HL-60 (cell line): ENCODE results near the gene CCNY.

Experiments
- GABPA ChIP-seq: IDR thresholded peaks from 2 replicates; pipeline ENCODE4 v1.6.1; 2012; ENCODE audit warnings: low read depth
- POLR2AphosphoS5 ChIP-seq: IDR thresholded peaks from 2 replicates; pipeline ENCODE4 v1.6.1; 2012; ENCODE audit warnings: low read depth
- SPI1 ChIP-seq: IDR thresholded peaks from 2 replicates; pipeline ENCODE4 v1.6.1; 2012; ENCODE audit warnings: low read depth, mild to moderate bottlenecking, borderline replicate concordance
- TF ChIP-seq, protein P1 (sequence below): IDR thresholded peaks from one replicate; pipeline ENCODE4 v1.5.1; 2011; ENCODE audit warnings: low read length, control low read depth, inconsistent platforms; ENCODE audit not compliant: insufficient read depth
- TF ChIP-seq, protein P2 (sequence below): IDR thresholded peaks from 2 replicates; pipeline ENCODE4 v1.6.1; 2012; ENCODE audit warnings: low read depth; ENCODE audit not compliant: insufficient replicate concordance

GRCh38 chr10:35493196-35494118 lies 157.1 kb downstream of the CCNY start:
- TF ChIP-seq POLR2AphosphoS5, result no peak
- TF ChIP-seq, protein P1, sequence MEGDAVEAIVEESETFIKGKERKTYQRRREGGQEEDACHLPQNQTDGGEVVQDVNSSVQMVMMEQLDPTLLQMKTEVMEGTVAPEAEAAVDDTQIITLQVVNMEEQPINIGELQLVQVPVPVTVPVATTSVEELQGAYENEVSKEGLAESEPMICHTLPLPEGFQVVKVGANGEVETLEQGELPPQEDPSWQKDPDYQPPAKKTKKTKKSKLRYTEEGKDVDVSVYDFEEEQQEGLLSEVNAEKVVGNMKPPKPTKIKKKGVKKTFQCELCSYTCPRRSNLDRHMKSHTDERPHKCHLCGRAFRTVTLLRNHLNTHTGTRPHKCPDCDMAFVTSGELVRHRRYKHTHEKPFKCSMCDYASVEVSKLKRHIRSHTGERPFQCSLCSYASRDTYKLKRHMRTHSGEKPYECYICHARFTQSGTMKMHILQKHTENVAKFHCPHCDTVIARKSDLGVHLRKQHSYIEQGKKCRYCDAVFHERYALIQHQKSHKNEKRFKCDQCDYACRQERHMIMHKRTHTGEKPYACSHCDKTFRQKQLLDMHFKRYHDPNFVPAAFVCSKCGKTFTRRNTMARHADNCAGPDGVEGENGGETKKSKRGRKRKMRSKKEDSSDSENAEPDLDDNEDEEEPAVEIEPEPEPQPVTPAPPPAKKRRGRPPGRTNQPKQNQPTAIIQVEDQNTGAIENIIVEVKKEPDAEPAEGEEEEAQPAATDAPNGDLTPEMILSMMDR, result no peak
- TF ChIP-seq GABPA, result no peak
- no peak for TF ChIP-seq SPI1
- TF ChIP-seq, protein P2, sequence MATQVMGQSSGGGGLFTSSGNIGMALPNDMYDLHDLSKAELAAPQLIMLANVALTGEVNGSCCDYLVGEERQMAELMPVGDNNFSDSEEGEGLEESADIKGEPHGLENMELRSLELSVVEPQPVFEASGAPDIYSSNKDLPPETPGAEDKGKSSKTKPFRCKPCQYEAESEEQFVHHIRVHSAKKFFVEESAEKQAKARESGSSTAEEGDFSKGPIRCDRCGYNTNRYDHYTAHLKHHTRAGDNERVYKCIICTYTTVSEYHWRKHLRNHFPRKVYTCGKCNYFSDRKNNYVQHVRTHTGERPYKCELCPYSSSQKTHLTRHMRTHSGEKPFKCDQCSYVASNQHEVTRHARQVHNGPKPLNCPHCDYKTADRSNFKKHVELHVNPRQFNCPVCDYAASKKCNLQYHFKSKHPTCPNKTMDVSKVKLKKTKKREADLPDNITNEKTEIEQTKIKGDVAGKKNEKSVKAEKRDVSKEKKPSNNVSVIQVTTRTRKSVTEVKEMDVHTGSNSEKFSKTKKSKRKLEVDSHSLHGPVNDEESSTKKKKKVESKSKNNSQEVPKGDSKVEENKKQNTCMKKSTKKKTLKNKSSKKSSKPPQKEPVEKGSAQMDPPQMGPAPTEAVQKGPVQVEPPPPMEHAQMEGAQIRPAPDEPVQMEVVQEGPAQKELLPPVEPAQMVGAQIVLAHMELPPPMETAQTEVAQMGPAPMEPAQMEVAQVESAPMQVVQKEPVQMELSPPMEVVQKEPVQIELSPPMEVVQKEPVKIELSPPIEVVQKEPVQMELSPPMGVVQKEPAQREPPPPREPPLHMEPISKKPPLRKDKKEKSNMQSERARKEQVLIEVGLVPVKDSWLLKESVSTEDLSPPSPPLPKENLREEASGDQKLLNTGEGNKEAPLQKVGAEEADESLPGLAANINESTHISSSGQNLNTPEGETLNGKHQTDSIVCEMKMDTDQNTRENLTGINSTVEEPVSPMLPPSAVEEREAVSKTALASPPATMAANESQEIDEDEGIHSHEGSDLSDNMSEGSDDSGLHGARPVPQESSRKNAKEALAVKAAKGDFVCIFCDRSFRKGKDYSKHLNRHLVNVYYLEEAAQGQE, result no peak
